IPS-18c (cell line): Measurements from ENCODE around the gene CARD8.
A peak's percentile ranks its signal among the peaks of the same experiment; 100 is the strongest.
"Not testable (repeated sequence)": the region's sequence is repeated elsewhere in the genome, so short reads cannot be mapped to it uniquely, and the experiment has no call there.

Experiments
- H3K4me3 ChIP-seq: 2 replicates; pipeline ENCODE4 v1.7.0; 2013; ENCODE audit warnings: low read depth, mild to moderate bottlenecking, low read length, moderate library complexity; ENCODE audit not compliant: insufficient read depth
- H3K9me3 ChIP-seq: one replicate; pipeline ENCODE4 v1.6.1; 2013; ENCODE audit warnings: mild to moderate bottlenecking, low read length, moderate library complexity; ENCODE audit not compliant: control insufficient read depth, insufficient read depth

CARD8 gene, protein sequence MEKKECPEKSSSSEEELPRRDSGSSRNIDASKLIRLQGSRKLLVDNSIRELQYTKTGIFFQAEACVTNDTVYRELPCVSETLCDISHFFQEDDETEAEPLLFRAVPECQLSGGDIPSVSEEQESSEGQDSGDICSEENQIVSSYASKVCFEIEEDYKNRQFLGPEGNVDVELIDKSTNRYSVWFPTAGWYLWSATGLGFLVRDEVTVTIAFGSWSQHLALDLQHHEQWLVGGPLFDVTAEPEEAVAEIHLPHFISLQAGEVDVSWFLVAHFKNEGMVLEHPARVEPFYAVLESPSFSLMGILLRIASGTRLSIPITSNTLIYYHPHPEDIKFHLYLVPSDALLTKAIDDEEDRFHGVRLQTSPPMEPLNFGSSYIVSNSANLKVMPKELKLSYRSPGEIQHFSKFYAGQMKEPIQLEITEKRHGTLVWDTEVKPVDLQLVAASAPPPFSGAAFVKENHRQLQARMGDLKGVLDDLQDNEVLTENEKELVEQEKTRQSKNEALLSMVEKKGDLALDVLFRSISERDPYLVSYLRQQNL

DNA sequence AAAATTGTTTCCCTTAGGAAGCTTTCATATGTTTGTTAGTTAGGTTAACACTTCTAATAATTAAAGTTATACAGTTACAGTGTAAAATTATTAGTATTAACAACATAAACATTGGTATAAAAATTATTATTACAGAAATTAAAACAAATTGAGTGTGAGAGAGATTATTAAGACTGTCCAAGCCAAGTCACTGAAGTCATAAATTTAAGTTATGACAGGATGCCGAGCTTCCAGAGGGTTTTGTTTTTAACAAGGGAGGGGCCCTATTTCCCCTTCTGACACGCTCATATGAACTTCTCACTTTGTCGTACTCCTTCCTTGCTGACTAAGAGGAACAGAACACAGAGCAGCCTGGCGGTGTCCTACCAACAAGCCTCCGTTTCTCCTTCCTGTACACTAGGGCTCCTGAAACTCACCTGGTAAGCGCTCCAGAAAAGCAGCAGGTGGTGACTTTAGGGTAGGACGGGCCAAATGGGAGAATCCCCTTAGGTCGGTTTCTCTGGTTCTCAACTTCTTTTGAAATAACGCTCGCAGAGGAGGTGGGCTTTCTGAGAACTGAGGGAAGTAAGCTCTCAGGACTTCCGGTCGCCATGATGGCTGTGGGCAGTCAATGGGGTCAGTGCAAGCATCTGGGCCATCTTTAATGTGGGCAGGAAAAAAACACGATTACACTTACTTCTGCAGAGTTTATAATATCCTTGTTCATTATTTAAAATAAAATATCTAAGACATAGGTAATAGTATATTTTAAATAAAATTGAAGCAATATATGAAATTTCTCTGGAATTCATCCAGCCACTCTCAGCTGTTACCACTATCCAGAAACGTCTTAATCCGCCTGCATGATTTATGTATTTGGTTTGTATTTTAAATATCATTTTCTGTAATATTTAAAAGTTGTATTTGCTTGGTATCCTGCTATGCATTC, at the start of gene CARD8:
Gene CARD8 (minus strand): TSS at position 537 of the 928 bp plus-strand sequence. CDS start 14,892 bp downstream, outside the sequence.
- Histone ChIP-seq H3K9me3 (no peaks in the 10 kb centered on the region), H3K4me3 (peak within 1 kb of the TSS; percentile 69)

DNA sequence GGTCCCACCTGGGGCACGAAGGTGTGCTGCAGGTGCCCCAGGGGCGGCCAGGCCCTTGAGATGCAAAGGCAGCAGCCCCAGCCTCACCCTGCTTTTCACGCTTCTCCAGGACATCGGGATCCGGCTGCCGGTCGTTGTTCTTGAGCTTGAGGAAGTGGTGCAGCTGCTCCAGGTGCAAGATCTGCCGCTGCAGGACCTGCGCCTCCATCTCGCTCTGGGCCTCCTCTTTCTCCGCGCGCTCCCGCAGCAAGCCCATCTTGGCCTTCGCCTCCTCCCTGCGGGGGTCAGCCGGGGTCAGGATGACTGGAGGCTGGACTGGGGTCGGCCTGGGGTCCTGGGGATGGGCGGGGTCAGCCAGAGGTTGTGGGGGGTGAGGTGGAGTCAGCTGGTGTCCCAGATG, 48.2 kb upstream of the CARD8 start:
- H3K9me3 ChIP-seq, result no peaks in the 10 kb centered on the region
- H3K4me3 ChIP-seq, result no peak overlapping the region

DNA sequence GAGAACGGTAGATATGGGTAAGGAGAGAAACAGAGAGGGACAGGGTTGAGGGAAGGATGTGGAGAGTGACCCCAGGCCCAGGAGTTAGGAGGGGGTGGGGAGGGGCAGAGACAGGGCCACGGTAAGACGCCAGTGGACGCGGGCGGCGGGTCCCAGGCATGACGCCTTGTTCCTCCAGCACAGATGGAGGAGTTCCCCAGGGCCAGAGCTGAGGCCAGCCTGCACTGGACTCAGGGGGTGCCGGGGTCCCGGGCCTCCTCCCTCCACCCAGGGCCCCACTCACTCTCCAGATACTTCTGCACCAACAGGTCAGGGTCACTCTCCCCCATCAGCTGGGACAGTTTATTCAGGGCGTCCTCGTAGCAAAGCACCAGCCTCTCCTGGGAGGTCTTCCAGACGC, 47.7 kb upstream of the CARD8 start:
- Histone ChIP-seq H3K9me3 (no peaks in the 10 kb centered on the region), H3K4me3 (no peak overlapping the region)

DNA sequence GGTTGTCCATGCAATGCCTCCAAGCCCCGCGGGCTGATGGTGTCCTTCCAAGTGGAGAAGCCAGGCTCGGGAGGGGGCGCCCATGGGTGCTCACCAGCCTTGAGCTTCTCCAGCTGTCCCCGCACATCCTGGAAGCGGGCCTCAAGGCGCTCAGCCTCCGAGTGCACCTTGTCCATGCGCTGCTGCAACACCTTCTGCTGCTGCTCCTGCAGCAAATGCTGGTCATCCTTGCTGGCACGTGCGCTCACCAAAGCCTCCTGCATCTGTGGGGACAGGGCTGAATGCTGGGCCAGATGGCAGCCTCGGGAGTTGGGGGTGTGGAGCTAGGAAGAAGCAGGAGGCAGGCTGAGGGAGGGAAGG, 46.9 kb upstream of the CARD8 start:
- Histone ChIP-seq H3K4me3 (no peak overlapping the region), H3K9me3 (no peaks in the 10 kb centered on the region)

DNA sequence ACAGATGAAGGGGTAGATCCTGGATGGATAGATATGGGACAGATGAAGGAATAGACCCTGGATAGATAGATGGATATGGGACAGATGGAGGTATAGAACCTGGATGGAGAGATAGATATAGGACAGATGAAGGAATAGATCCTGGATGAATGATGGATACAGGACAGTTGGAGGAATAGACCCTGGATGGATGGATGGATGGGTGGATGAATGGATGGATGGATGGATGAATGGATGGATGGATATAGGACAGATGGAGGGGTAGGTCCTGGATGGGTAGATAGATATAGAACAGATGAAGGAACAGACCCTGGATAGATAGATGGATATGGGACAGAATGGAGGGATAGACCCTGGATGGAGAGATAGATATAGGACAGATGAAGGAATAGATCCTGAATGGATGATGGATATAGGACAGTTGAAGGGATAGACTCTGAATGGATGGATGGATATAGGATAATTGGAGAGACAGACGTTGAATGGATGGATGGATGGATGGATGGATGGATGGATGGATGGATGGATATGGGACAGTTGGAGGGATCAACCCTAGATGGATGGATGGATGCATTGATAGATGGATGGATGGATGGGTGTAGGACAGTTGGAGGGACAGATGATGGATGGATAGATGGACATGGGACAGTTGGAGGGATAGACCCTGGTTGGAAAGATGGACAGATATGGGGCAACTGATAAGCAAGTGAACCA, 46.3 kb upstream of the CARD8 start:
- Histone ChIP-seq H3K4me3 (no peak overlapping the region), H3K9me3 (no peaks in the 10 kb centered on the region)

DNA sequence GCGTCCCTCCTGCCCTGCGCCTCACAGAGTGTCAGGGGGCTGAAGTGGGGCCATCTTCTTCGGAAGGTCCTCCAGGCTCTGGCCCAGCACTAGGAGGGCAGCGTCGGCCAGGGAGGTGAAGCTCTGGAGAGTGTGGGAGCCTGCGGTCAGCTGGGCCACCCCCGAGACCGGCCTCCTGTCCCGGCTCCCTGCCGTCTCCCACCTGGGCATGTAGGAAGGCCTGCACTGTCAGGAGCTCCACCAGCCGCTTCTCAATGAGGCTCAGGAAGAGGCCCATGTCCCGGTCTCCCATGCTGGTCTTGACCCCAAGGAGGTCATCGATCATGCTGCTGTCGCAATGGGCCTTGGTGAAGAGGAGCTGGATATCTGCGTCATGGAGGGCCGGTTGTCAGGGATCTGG, 42.3 kb upstream of the CARD8 start:
- Histone ChIP-seq H3K4me3 (no peak overlapping the region), H3K9me3 (no peaks in the 10 kb centered on the region)

DNA sequence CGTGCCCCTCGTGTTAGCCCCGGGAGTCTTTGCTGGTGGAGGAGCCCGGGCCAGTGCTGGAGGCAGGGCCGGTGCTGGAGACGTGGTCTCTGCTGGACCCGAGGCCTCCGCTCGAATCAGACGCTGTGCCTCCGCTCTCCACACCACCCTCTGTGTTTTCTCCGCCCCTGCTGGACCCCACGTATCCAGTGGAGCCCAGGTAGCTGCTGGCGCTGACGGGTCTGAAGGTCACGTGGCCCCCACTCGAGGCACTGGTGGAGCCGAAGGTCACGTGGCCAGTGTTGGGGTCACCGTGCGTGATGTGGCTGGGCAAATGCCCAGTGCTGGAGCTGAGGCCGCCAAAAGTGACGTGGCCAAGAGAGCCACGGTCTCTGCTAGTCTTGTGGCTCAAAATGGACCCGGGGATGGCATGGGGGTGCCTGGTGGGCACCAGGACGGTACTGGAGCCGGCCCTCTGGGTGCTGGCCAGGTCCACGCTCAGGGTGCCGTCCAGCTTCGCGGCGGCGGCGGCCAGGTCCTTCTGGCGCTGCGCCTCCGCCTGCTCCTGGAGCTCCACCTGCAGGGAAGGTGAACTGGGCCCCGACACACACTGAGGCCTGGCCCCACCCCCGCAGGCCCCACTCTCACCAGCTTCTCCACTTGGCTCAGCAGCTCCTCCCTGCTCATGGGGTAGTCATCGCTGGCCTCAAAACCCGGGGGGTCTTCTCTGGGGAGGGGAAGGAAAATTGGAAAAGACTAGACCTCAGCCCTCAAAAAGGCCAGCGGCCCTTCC, 41.4 kb upstream of the CARD8 start:
- Histone ChIP-seq H3K9me3 (no peaks in the 10 kb centered on the region), H3K4me3 (no peak overlapping the region)

DNA sequence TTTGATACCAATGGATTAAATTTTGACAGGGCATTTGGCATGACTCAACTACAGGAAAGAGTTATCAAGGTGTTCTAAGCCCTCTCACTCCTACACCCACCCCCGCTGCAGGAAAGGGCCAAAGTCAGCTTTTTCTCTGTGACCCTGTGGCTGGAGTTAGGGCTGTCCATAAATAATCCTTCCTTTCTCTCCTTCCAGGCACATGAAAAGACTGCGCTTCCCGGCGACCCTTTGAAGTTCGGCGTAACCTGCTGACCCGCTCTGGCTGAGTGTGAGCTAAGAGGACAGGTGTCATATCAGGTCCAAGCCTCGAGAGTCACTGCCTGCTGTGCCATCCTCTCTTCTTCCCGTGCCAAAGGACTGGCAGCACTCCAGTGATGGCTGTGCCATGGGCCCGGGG, 39.7 kb upstream of the CARD8 start:
- Histone ChIP-seq H3K9me3 (no peaks in the 10 kb centered on the region), H3K4me3 (no peak overlapping the region)

DNA sequence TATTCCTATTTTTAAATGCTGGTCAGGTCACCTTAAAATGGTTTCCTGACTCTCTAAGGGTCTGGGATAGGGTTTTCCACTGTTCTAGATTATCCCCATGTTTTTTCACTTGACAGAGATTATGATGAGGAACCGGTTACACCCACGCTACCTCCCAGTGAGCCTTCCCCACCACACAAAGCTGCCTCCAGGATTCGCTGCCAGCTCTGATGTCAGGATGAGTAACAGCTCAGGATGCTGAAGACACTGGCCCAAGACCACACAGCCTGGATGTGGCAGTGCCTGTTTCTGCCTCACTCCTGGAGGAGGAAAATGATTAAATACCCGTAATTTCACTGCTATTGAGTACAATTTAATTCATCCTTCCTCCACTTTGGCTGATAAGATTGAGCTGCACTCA, 37.1 kb upstream of the CARD8 start:
- no peak overlapping the region for H3K4me3 ChIP-seq
- H3K9me3 ChIP-seq, result no peaks in the 10 kb centered on the region

DNA sequence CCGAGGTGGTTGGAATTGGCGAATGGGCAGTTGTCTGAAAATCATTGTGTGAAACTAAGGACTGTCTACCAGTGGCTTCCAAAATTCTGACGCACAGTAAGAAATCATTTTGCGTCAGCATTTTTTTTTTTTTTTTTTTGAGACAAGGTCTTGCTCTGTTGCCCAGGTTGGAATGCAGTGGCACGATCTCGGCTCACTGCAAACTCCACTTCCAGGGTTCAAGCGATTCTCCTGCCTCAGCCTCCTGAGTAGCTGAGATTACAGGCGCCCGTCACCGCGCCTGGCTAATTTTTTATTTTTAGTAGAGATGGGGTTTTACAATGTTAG, 35.7 kb upstream of the CARD8 start:
- not testable (repeated sequence) for H3K4me3 ChIP-seq

DNA sequence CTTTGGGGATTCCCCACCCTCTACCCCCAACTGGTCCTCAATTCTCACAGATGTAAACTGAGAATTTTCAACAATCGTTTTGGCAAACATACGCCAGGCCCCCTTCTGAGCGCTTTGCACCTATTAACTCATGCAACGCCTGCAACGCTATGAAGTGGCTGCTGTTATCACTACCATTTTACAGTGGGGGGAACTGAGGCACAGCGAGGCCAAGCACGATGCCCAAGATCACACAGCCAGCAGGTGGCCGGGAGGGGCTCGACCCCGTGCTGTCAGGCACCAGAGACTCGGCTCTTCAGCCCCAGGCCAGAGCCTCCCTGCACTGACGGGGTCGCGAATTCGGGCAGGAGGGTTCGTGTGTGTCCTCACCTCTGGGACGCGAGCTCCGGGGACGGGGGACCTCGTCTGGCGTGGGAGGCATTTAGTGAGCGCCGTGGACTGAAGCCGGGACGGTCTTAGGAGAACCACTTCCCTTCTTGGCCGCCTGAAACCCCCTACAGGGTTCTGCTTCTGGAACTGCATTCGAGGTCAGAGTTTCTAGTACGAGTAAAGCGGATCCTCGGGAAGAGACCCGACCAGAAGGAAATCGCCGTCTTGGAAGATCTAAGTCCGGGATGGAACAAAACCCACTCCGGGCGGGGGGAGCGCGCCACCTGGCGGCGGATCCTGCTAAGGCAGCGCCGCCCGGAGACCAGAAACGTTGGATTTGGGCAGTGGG, 35.2 kb upstream of the CARD8 start:
- H3K9me3 ChIP-seq, result peaks cover 3% of the 10 kb centered on the region
- peak overlapping the region; percentile 58 for H3K4me3 ChIP-seq

More for the DNA sequence above, 35.7 kb upstream of the CARD8 start:
- not testable (repeated sequence) for H3K9me3 ChIP-seq

DNA sequence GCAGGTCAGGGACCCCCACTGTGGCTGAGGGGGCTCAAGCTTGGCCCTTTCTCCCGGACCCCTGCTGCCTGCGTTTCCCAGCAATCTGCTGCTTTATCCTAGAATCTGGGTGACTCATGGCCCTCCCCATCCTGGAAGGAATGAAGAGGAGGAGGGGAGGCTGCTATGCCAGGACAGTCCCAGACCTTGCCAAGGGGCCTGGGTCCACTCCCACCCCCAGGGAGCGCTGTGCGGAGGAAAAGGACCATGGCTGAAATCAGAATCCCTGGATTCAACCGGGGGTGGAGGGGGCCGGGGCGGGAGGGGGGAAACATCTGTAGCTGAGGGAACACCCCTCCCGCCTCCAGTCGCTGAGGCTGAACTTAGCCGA, 34.7 kb upstream of the CARD8 start:
- Histone ChIP-seq H3K9me3 (peaks cover 3% of the 10 kb centered on the region), H3K4me3 (peak overlapping the region; percentile 30)

DNA sequence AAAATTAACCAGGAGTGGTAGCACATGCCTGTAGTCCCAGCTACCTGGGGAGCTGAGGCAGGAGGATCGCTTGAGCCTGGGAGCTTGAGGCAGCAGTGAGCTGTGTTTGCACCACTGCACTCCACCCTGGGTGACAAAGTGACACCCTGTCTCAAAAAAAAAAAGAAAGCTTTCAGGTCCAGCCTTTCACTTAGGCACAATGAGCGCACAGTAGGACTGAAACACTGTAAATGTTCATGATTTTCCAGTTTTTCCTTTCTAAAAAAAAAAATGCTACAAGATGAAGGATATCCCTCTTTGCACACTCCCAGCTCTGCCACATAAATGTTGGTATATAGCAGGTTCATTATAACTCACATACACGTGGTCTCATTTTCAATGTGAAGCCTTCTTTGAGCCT, 32.0 kb upstream of the CARD8 start:
- Histone ChIP-seq H3K9me3 (peaks cover 5% of the 10 kb centered on the region), H3K4me3 (no peak overlapping the region)

DNA sequence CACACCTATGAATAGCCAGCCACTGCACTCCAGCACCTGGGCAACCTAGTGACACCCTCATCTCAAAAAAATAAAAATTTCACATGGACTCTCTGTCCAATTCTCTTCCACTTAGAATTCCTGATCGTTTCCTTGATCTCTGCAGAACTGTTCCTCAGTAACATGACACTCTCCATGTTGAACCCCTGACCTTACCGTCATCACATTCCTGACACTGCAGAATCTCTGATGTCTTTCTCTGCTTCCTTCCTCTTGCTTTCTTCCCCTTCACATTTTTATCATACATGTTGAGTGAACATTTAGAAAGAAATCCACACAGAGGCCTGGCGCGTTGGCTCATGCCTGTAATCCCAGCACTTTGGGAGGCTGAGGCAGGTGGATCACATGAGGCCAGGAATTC, 29.2 kb upstream of the CARD8 start:
- Histone ChIP-seq H3K4me3 (no peak overlapping the region), H3K9me3 (peaks cover 5% of the 10 kb centered on the region)

DNA sequence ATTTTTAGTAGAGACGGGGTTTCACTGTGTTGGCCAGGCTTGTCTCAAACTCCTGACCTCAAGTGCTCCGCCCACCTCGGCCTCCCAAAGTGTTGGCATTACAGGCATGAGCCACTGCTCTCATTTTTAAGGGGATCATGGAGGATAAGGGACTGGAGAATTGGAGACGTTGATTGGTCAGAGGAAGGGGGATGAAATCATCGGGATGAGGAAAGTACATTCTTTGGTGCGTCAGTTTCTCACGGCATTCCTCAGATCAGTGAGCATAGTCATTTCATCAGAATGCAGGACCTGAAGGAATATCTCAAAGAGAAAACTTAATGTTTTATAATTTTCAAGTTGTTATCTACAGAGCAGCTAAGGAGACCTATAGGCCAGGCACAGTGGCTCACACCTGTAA, 28.2 kb upstream of the CARD8 start:
- H3K9me3 ChIP-seq, result peaks cover 5% of the 10 kb centered on the region
- no peak overlapping the region for H3K4me3 ChIP-seq

DNA sequence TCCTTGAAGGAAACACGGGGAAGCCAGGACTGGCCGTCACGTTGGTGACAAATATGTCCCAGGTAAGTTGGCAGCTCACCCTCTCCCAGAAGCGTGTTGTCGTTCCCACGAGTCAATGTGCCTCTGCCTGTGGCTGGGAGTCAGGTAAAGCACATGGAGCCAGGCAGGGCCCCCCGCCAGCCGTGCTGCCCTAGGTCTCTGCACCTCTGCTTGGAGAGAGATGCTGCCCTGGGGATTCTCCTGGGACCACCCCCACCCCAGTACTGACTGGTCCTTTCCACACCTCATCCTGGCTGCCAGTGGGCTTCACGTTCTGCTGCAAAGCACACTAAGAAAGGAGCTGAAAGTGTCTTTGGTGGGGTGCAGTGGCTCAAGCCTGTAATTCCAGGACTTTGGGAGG, 24.0 kb upstream of the CARD8 start:
- Histone ChIP-seq H3K4me3 (no peak overlapping the region), H3K9me3 (peaks cover 3% of the 10 kb centered on the region)
